CD1c-positive myeloid dendritic cell (primary cell): ENCODE measurements around the gene RUBCN.

Source experiments
- DNase-seq: peaks from one replicate; pipeline ENCODE4 v3.0.0-alpha.2; 2016; ENCODE audit errors: extremely low spot score

Gene RUBCN

GRCh38 chr3:197736491-197737318, at the start of gene RUBCN:
TSS of gene RUBCN (minus strand) at chr3:197736904. CDS start at chr3:197736719, 185 bp downstream.
- peak; percentile 98 for DNase-seq

- no peak for DNase-seq
These were observed 47.4 kb upstream of the RUBCN start for GRCh38 chr3:197784019-197784585.

GRCh38 chr3:197782230-197782629, 45.5 kb upstream of the RUBCN start:
- no peak for DNase-seq

DNA sequence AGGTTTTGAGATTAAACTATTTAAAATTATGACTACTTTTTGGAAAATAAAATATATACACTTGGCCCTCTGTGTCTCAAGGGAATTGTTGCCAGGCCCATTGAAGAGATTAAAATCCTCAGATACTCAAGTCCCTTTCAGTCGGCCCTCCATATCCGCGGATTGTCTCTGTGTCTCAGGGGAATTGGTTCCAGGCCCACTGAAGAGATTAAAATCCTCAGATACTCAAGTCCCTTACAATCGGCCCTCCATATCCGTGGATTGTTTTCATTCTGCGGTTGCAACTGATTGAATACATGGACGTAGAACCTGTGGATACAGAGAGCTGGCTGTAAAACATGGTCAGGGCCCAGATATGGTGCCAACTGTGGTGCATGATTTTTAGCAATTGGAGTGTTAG, 38.6 kb upstream of the RUBCN start:
- DNase-seq = no peak

DNA sequence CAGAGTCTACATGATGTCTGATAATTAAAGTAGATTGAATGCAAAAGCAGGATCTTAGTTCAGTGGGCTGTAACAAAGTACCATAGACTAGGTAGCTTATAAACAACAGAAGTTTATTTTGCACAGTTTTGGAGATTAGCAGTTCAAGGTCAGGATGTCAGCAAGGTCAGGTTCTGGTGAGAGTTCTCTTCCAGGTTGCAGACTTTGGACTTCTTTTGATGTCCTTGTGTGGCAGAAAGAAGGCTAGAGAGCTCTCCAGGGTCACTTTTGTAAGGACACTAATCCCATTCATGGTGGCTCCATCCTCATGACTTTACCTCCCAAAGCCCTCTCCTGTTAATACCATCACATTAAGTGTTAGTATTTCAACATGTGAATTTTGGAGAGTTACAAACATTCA, 25.1 kb upstream of the RUBCN start:
- no peak for DNase-seq

GRCh38 chr3:197758512-197758911, 21.8 kb upstream of the RUBCN start:
- DNase-seq = no peak

DNA sequence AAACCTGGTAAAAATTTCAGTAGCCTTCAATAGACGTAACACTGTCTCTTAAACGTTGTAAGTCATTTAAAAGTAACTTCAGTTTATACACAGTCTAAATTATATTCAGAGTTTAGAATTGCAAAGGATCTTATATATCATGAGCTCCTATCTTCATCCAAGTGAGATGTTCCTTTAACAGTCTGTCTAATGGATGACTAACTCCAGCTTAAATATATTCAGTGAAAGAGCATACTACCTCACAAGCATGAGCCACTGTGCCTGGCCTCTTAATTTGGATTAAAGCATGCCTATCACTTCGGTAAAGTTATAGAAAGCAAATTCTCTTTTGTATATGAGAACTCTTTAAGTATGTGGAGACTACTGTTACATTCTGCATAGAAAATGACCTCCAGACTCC, 20.0 kb upstream of the RUBCN start:
- DNase-seq = no peak

DNA sequence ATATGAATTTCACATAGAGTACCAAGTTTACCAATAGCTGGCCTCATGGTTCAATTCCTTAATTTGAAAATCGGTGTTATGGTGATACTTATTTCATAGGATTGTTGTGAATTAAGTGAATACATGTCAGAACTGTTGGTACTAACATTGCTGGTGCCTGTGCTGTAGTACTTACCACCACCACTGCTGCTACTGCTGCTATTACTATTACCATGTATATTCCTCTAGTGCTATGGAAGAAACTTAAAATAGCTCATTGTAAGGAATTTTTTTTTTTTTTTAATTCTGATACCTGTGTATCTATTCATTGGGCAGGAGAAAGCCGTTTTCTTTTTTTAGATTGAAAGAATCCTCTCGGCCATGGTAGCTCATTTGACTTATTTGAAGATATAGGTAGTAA, 16.6 kb upstream of the RUBCN start:
- DNase-seq = no peak

GRCh38 chr3:197752107-197752506, 15.4 kb upstream of the RUBCN start:
- peak; percentile 12 for DNase-seq

DNA sequence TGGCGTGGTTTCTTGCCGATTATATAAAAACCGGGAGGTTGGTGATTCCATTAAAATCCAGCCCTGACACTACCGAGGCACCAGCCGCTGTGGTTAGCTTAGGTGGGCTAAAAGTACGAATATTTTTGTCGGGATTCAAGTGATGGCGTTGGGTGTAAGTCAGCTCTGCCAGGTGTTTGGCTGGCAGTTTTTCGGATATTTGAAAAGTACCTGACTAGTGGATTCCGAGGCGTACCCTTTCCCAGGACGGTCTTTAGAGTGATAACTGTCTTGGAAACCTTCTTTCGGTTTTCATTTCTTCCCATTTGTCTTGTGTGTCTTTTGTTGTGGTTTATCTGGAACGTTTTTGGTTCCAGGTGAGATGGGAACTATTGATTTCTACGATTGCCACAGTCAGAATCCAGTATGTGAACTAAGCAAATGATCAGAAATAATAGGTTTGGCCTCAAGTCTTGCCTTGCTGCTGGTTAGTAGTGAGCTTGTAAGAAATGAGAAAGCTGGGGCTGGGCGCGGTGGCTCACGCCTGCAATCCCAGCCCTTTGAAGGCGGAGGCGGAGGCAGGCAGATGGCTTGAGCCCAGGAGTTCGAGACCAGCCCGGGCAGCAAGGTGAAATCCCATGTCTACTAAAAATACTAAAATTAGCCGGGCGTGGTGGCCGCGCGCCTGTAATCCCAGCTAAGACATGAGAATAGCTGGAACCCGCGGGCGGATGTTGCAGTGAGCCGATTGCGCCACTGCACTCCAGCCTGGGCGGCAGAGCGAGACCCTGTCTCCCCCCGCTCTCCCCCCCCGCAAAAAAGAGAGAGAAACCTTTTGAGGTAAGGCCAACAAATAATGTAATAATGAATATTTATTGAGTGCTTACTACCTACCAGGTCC, 14.4 kb upstream of the RUBCN start:
- peak; percentile 33 for DNase-seq

GRCh38 chr3:197750396-197750831, 13.7 kb upstream of the RUBCN start:
- peak; percentile 81 for DNase-seq

GRCh38 chr3:197749601-197750395, 13.1 kb upstream of the RUBCN start, which contains the start of gene FYTTD1:
TSS of gene FYTTD1 (plus strand) at chr3:197749883. CDS start at chr3:197749972, 89 bp downstream.
- DNase-seq = peak; percentile 96

DNA sequence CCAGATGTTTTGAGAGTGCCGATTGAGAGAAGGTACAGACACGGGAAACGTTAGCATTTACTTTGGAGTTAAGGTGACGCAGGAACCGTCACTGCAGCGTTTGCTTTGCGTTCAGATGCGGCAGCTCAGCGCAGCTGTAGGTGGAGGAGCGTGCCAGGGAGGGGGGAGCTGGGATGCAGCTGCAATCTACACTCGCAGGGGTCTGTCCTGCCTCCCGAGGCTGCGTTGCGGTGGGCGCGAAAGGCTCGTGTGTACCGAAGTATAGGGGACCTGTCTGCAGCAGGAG, 12.6 kb upstream of the RUBCN start:
- DNase-seq = peak; percentile 46

DNA sequence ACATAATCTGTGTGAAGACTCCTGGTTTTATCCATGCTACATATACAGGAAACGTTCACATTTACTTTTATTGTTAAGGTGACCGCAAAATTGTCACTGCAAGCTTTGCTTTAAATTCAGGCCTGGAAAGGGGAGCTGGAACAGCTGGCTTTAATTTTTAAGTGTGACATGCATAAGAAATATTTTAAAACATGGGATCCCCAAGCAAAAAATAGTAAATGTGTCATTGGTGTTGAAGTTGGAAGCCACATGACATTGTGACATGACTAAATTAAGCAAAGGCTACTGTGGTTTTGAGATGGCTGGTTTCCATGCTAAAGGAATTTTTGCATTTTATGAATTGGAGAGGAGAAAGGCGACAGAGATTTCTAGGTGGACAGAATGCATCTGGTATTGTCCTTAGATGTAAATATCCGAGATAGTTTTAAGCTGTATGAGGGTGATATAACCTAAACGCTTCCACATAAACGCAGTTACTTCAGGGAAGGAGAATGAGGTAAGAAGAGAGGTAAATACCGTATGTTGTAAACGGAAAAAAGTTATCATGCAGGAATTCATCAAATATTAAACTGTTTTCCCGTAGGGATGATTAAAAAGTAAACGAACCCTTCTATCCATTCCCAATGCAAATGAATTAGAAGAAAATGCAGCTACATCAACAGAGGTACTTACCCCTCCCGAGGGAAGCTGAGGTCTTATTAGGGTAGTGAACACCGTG, 12.1 kb upstream of the RUBCN start:
- DNase-seq = peak; percentile 21

- peak; percentile 77 for DNase-seq
These were observed 10.1 kb upstream of the RUBCN start for GRCh38 chr3:197746801-197747237.

DNA sequence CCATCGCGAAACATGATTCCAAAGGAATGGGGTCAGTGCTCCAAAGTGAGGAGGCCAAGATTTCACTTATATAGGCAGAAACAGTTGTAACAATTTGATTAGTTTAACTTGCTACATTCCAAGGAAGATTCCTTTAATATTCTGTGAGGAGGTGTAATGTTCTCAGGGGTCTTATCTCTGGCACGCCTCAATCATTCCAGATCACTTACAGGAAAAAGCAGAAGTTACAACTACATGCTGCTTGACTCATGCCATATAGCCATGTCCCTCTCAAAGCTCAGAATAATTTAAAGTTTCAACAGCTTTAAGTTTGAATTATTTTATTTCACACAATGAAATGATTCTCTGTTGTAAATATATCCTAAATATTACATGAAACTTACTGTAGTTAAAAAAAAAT, 9.5 kb upstream of the RUBCN start:
- peak; percentile 35 for DNase-seq

- no peak for DNase-seq
These were observed 6.1 kb upstream of the RUBCN start for GRCh38 chr3:197742787-197743186.

GRCh38 chr3:197737749-197738462, 1.2 kb upstream of the RUBCN start:
- DNase-seq = no peak

DNA sequence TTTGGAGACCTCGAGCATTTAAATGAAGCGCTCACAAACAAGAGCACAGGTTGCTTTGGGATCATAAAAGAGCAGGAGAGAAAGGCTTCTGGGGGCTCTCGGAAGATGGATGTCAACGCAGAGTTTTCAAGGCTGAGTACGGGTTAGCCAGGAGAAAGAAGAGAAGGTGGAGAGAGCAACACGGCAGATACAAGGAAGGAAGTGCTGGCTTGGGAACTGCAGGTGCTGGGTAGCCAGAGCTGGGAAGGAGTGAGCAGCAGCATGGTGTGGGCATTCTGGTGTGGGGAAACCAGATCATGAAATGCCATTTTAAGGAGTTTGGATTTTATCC, 580 bp upstream of the RUBCN start:
- no peak for DNase-seq

DNA sequence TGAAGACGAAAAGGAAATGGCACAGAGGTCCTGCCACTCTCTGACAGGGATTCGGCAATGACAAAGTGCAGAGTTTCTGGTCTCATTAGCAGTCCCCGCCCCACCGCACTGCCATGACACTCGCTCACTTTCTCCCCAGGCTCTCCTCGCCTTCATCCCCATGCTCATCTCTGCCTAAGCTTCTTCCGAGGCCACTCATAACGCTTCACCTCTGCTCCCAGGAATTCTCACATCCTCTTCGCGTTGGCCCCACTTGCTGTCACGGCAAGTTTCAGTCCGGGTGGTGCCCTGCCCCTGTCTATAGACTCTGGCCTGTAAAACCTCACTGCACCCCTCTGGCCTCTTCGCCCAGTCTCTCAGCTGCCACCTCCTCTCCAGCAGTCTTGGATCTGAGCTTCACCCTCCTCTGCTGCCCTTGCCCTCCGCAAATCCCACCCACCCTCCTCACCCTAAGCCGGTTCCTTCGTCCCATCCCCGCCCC, 654 bp downstream of the RUBCN start:
- peak; percentile 74 for DNase-seq
